ENCODE measurements around the gene TMEM108.
A peak's percentile ranks its signal among the peaks of the same experiment; 100 is the strongest.

The TMEM108 gene

GRCh38 chr3:133374708-133375402 is 336.7 kb downstream of the TMEM108 start:
- no peak for DNase-seq (ENCODE audit: extremely low read depth, low read depth)
- no peak for TF ChIP-seq CTCF (IDR thresholded peaks at IDR 0.05; ENCODE audit: low read depth, low read length, missing control alignments)
- H3K4me3 ChIP-seq (replicated peaks; ENCODE audit: low read depth, low read length): no peak overlapping the region

GRCh38 chr3:133375403-133375745 is 337.2 kb downstream of the TMEM108 start:
- TF ChIP-seq CTCF (IDR thresholded peaks at IDR 0.05; ENCODE audit: low read depth, low read length, missing control alignments): no peak
- no peak overlapping the region for H3K4me3 ChIP-seq (replicated peaks; ENCODE audit: low read depth, low read length)
- no peak for DNase-seq (ENCODE audit: extremely low read depth, low read depth)

- no peak overlapping the region for H3K4me3 ChIP-seq (replicated peaks; ENCODE audit: low read depth, low read length)
- DNase-seq (ENCODE audit: extremely low read depth, low read depth): no peak
- TF ChIP-seq CTCF (IDR thresholded peaks at IDR 0.05; ENCODE audit: low read depth, low read length, missing control alignments): no peak
Measured at GRCh38 chr3:133376810-133377209, 338.6 kb downstream of the TMEM108 start.

GRCh38 chr3:133377396-133377795 is 339.2 kb downstream of the TMEM108 start:
- peak; percentile 30 for DNase-seq (ENCODE audit: extremely low read depth, low read depth)
- H3K4me3 ChIP-seq (replicated peaks; ENCODE audit: low read depth, low read length): no peak overlapping the region
- peak; percentile 41 for TF ChIP-seq CTCF (IDR thresholded peaks at IDR 0.05; ENCODE audit: low read depth, low read length, missing control alignments)

GRCh38 chr3:133379926-133380325 is 341.7 kb downstream of the TMEM108 start:
- TF ChIP-seq CTCF (IDR thresholded peaks at IDR 0.05; ENCODE audit: low read depth, low read length, missing control alignments): no peak
- DNase-seq (ENCODE audit: extremely low read depth, low read depth): no peak
- H3K4me3 ChIP-seq (replicated peaks; ENCODE audit: low read depth, low read length): no peak overlapping the region

- no peak for DNase-seq (ENCODE audit: extremely low read depth, low read depth)
- no peak overlapping the region for H3K4me3 ChIP-seq (replicated peaks; ENCODE audit: low read depth, low read length)
- no peak for TF ChIP-seq CTCF (IDR thresholded peaks at IDR 0.05; ENCODE audit: low read depth, low read length, missing control alignments)
Measured at GRCh38 chr3:133380481-133381225, 342.5 kb downstream of the TMEM108 start.
